IMR-90 (cell line): ENCODE results near the gene TRIM38. TPM values are rescaled to one million over a fixed set of nuclear protein-coding genes. Genes with fewer than 3 reads are reported as not detected.

Source experiments
- ATAC-seq: fragments of 200-7000 bp; cut with Tn5 transposase; 2 replicates; pipeline ENCODE4 v1.9.1; 2020; ENCODE audit warnings: low read depth, mild to moderate bottlenecking, moderate library complexity
- BruUV-seq: library from RNA; stranded (reverse); fragments of 400-500 nt; replicated peaks from 2 replicates; lab custom pipeline; 2021; lab: Mats Ljungman, UMichigan
- CTCF ChIA-PET: fragments of 300-600 bp; formaldehyde crosslinking; extraction: SDS; loops from one replicate; lab custom pipeline; 2021; ENCODE audit warnings: antibody characterized with exemption; lab: Yijun Ruan, JAX
- POLR2A ChIA-PET: fragments of 300-600 bp; sonication (Branson Sonifier 250); formaldehyde crosslinking; loops from one replicate; lab custom pipeline; 2022; ENCODE audit warnings: antibody characterized with exemption; ENCODE audit not compliant: unreplicated experiment; lab: Charles Lee
- DNase-seq: peaks from one replicate; pipeline ENCODE4 v3.0.0; 2013
- H2AFZ ChIP-seq: replicated peaks from 2 replicates; pipeline ENCODE3; 2013; ENCODE audit warnings: low read length, mild to moderate bottlenecking; ENCODE audit not compliant: poor library complexity
- H2AK5ac ChIP-seq: 2 replicates; pipeline ENCODE4 v1.6.1; 2013; ENCODE audit warnings: low read depth, low read length, inconsistent platforms
- H2AK9ac ChIP-seq: replicated peaks from 2 replicates; pipeline ENCODE3; 2013; ENCODE audit warnings: mild to moderate bottlenecking, low read depth, low read length, moderate library complexity; ENCODE audit not compliant: poor library complexity
- H2BK120ac ChIP-seq: 2 replicates; pipeline ENCODE4 v1.6.1; 2013; ENCODE audit warnings: low read depth, low read length, inconsistent platforms
- H2BK15ac ChIP-seq: 3 replicates; pipeline ENCODE4 v1.6.1; 2013; ENCODE audit warnings: low read depth, low read length, inconsistent platforms
- H2BK20ac ChIP-seq: 2 replicates; pipeline ENCODE4 v1.6.1; 2013; ENCODE audit warnings: low read depth, mild to moderate bottlenecking, inconsistent platforms, low read length, moderate library complexity
- H2BK5ac ChIP-seq: 2 replicates; pipeline ENCODE4 v1.6.1; 2013; ENCODE audit warnings: mild to moderate bottlenecking, low read depth, low read length, inconsistent platforms; ENCODE audit not compliant: poor library complexity, severe bottlenecking
- H3K14ac ChIP-seq: replicated peaks from 2 replicates; pipeline ENCODE4 v1.6.1; 2013; ENCODE audit warnings: low read depth, low read length, inconsistent platforms
- H3K18ac ChIP-seq: 2 replicates; pipeline ENCODE4 v1.6.1; 2013; ENCODE audit warnings: low read depth, low read length, control low read depth
- H3K23ac ChIP-seq: 2 replicates; pipeline ENCODE4 v1.6.1; 2013; ENCODE audit warnings: low read depth, low read length, inconsistent platforms
- H3K27ac ChIP-seq: 2 replicates; pipeline ENCODE4 v1.5.1; 2013; ENCODE audit warnings: mild to moderate bottlenecking, control low read depth, low read length; ENCODE audit not compliant: insufficient read depth
- H3K27me3 ChIP-seq: 2 replicates; pipeline ENCODE4 v1.6.1; 2013; ENCODE audit warnings: low read length; ENCODE audit not compliant: control insufficient read depth, insufficient read depth
- H3K36me3 ChIP-seq: 2 replicates; pipeline ENCODE4 v1.6.1; 2013; ENCODE audit warnings: low read length, mixed read lengths; ENCODE audit not compliant: control insufficient read depth, insufficient read depth
- H3K4ac ChIP-seq: 2 replicates; pipeline ENCODE4 v1.6.1; 2013; ENCODE audit warnings: low read depth, low read length, inconsistent platforms
- H3K4me1 ChIP-seq: 2 replicates; pipeline ENCODE4 v1.6.1; 2013; ENCODE audit warnings: low read length, mixed read lengths; ENCODE audit not compliant: control insufficient read depth, insufficient read depth
- H3K4me2 ChIP-seq: 2 replicates; pipeline ENCODE4 v1.6.1; 2013; ENCODE audit warnings: low read depth, mild to moderate bottlenecking, control low read depth, low read length, moderate library complexity
- H3K4me3 ChIP-seq: 2 replicates; pipeline ENCODE4 v1.5.1; 2013; ENCODE audit warnings: low read depth, mild to moderate bottlenecking, control low read depth, low read length, moderate library complexity; ENCODE audit not compliant: insufficient read depth
- H3K56ac ChIP-seq: 2 replicates; pipeline ENCODE4 v1.6.1; 2013; ENCODE audit warnings: low read length, inconsistent platforms; ENCODE audit not compliant: insufficient read depth; ENCODE audit errors: extremely low read depth
- H3K79me1 ChIP-seq, 2 experiments: 2 replicates each; pipeline ENCODE4 v1.6.1; 2013; ENCODE audit warnings: low read length in 2 of 2, inconsistent platforms in 1 of 2, low read depth in 1 of 2
- H3K9ac ChIP-seq: 2 replicates; pipeline ENCODE4 v1.6.1; 2013; ENCODE audit warnings: low read depth, low read length, control low read depth
- H3K9me1 ChIP-seq: 2 replicates; pipeline ENCODE4 v1.6.1; 2013; ENCODE audit warnings: low read length, inconsistent platforms; ENCODE audit not compliant: insufficient read depth
- H3K9me3 ChIP-seq: 2 replicates; pipeline ENCODE4 v1.6.1; 2013; ENCODE audit warnings: low read length; ENCODE audit not compliant: control insufficient read depth, insufficient read depth
- H4K20me1 ChIP-seq: 2 replicates; pipeline ENCODE4 v1.6.1; 2013; ENCODE audit warnings: low read length, inconsistent platforms; ENCODE audit not compliant: insufficient read depth
- H4K5ac ChIP-seq: 2 replicates; pipeline ENCODE4 v1.6.1; 2013; ENCODE audit warnings: mild to moderate bottlenecking, low read depth, low read length, control low read depth
- H4K8ac ChIP-seq, 2 experiments: 2 replicates each; pipeline ENCODE4 v1.6.1; 2013; ENCODE audit warnings: low read depth in 2 of 2, low read length in 2 of 2, control low read depth in 1 of 2, inconsistent platforms in 1 of 2
- H4K91ac ChIP-seq: 2 replicates; pipeline ENCODE4 v1.6.1; 2013; ENCODE audit warnings: low read depth, low read length, inconsistent platforms; ENCODE audit not compliant: insufficient read depth
- BHLHE40 ChIP-seq: fragments of 150-350 bp; IDR thresholded peaks from 2 replicates; pipeline ENCODE4 v1.6.1; 2016; ENCODE audit warnings: mild to moderate bottlenecking, low read depth, low read length
- FOS ChIP-seq: fragments of 150-350 bp; IDR thresholded peaks from 2 replicates; pipeline ENCODE4 v1.6.1; 2016; ENCODE audit warnings: low read depth, low read length
- MAZ ChIP-seq: IDR thresholded peaks from 2 replicates; pipeline ENCODE4 v1.6.1; 2012; ENCODE audit warnings: low read depth, mild to moderate bottlenecking, low read length, improper control_type of control experiment, moderate library complexity, borderline replicate concordance
- MXI1 ChIP-seq: IDR thresholded peaks from 2 replicates; pipeline ENCODE4 v1.6.1; 2012; ENCODE audit warnings: low read depth, mild to moderate bottlenecking, low read length, moderate library complexity, borderline replicate concordance
- POLR2A ChIP-seq: IDR thresholded peaks from 2 replicates; pipeline ENCODE4 v1.6.1; 2012; ENCODE audit warnings: mild to moderate bottlenecking, low read depth, low read length
- WGBS, 2 experiments: methylation state at CpG; one replicate each; pipeline versions ENCODE4 v1.1.5 to v1.1.7; 2013; ENCODE audit warnings: missing lambda C conversion rate in 2 of 2; ENCODE audit not compliant: insufficient read length in 1 of 2; ENCODE audit errors: extremely low coverage in 2 of 2; 5-methylcytosine and 5-hydroxymethylcytosine counted together
- dilution Hi-C: fragments of 300-500 bp; cut with HindIII; formaldehyde crosslinking; loops from one replicate; pipeline ENCODE4 v1.14.3; 2018; ENCODE audit warnings: low sequenced_read_pairs; ENCODE audit not compliant: unreplicated experiment
- in situ Hi-C: fragments of 300-500 bp; cut with MboI; formaldehyde crosslinking; loops from 3 replicates; pipeline ENCODE4 v1.14.3; 2019; ENCODE audit warnings: low sequenced_read_pairs, inconsistent platforms, mixed read lengths
- intact Hi-C: fragments of 100-400 bp; cut with micrococcal nuclease; formaldehyde crosslinking; loops from 2 replicates; pipeline ENCODE4 v1.10.0; 2022
- polyA plus RNA-seq, 3 experiments: library from polyadenylated mRNA; depleted of rRNA; stranded (reverse); fragments of >200 nt; gene quantifications; 2 replicates each; pipeline ENCODE4 v1.2.3, GENCODE V29; 2012; ENCODE audit warnings: low replicate concordance in 1 of 3
- total RNA-seq: library from RNA; depleted of rRNA; stranded (reverse); fragments of >200 nt; gene quantifications from 2 replicates; pipeline ENCODE4 v1.2.3, GENCODE V29; 2012

The TRIM38 gene
- total and polyA plus RNA-seq, 2 of the 4 experiments (the other 2 are of a cell fraction), result 4.1 to 6.3 TPM

- Histone ChIP-seq H3K4me1 (no peaks in the 10 kb centered on the region), H4K8ac (peak overlapping the region; percentile 39 to 79; a peak in 2 of 4 replicates), H3K9me3 (no peaks in the 10 kb centered on the region), H2AFZ (peak overlapping the region; percentile 69), H3K9me1 (no peaks in the 10 kb centered on the region), H3K36me3 (no peaks in the 10 kb centered on the region), H2BK20ac (no peak overlapping the region), H3K4me2 (peak overlapping the region; percentile 92), H4K5ac (no peak overlapping the region), H2AK5ac (peak overlapping the region; percentile 23; the same call in 1 of the 2 replicates), H2AK9ac (peak overlapping the region; percentile 79), H3K4ac (peak overlapping the region; percentile 51), H3K9ac (peak overlapping the region; percentile 82), H3K18ac (peak overlapping the region; percentile 46; the same call in 1 of the 2 replicates), H4K20me1 (no peaks in the 10 kb centered on the region), H3K79me1 (no peaks in the 10 kb centered on the region), H3K23ac (peak overlapping the region; percentile 79), H2BK120ac (peak overlapping the region; percentile 25; the same call in 1 of the 2 replicates), H3K56ac (peak overlapping the region; percentile 92), H3K14ac (peak overlapping the region; percentile 19; the same call in 1 of the 2 replicates), H2BK15ac (peak overlapping the region; percentile 84; the same call in 1 of the 3 replicates), H3K27ac (peak overlapping the region; percentile 92), H2BK5ac (peak overlapping the region; percentile 89), H4K91ac (peak overlapping the region; percentile 35; the same call in 1 of the 2 replicates), H3K4me3 (peak overlapping the region; percentile 73), H3K27me3 (no peaks in the 10 kb centered on the region)
- POLR2A ChIA-PET, result interaction anchor here (0.6 to 2.9 kb wide), 6 partner anchors 11 to 1776 kb away, joined by 3 to 15 read pairs (median 8); a partner anchor contains a TSS
- WGBS, 2 experiments, result 0% methylated on average over 24 of the region's 47 CpGs; no CpG with 5 or more reads in 1 of the 2 experiments
- intact Hi-C loops (loop anchor here (1.0 to 5.0 kb wide), 5 partner anchors 10 to 1860 kb away; a partner anchor contains a TSS), dilution Hi-C loops (no loop called here), in situ Hi-C loops (loop anchor here (10.0 kb wide), 2 partner anchors 1101 to 1781 kb away; a partner anchor contains a TSS)
- ATAC-seq (peak; percentile 80), DNase-seq (peak; percentile 99)
- BruUV-seq, result TSS peak; percentile 55
- CTCF ChIA-PET, result interaction anchor here (1.4 to 2.6 kb wide), 2 partner anchors 11 to 16 kb away, joined by 3 to 10 read pairs; a partner anchor contains a TSS
- TF ChIP-seq FOS (peak; percentile 50; the same call in 1 of the 2 replicates), BHLHE40 (peak; percentile 70; the same call in 1 of the 2 replicates), POLR2A (peak; percentile 94), MAZ (no peak), MXI1 (0 out of 2 replicates have a peak, but pooled peaks have one; percentile 24)
Observed at GRCh38 chr6:26033085-26033940, 70.7 kb downstream of the TRIM38 start.
